ENCODE data around the gene C18orf63. TPM values are rescaled to one million over a fixed set of nuclear protein-coding genes. Genes with fewer than 3 reads are reported as not detected.
A peak's percentile ranks its signal among the peaks of the same experiment; 100 is the strongest.
"Not testable (repeated sequence)": the region's sequence is repeated elsewhere in the genome, so short reads cannot be mapped to it uniquely, and the experiment has no call there.

C18orf63 gene
- total RNA-seq, 1 experiment from 2014 or later, result not detected

GRCh38 chr18:74291771-74292540 is 23.7 kb upstream of the C18orf63 start, which contains the start of gene CYB5A:
TSS of gene CYB5A (minus strand) at chr18:74291963. CDS start at chr18:74291875, 88 bp downstream.
- H3K9me3 Mint-ChIP-seq (ENCODE audit: unreplicated experiment), result no peaks in the 10 kb centered on the region

GRCh38 chr18:74292541-74292858 is 23.1 kb upstream of the C18orf63 start:
- CTCF ChIA-PET, result interaction anchor here (0.8 kb wide), 1 partner anchor 27 kb away, joined by 3 read pairs; no protein-coding TSS in a partner anchor
- TF ChIP-seq CTCF (IDR thresholded peaks at IDR 0.05; ENCODE audit: unreplicated experiment), result no peak
- Mint-ChIP-seq H3K4me1 (ENCODE audit: insufficient read depth, unreplicated experiment) (peaks cover 4% of the 10 kb centered on the region), H3K36me3 (ENCODE audit: insufficient read depth, unreplicated experiment) (no peaks in the 10 kb centered on the region), H3K27ac (ENCODE audit: low read depth, unreplicated experiment) (no peak overlapping the region), H3K4me3 (ENCODE audit: unreplicated experiment) (peak overlapping the region; percentile 96), H3K27me3 (ENCODE audit: insufficient read depth, unreplicated experiment) (no peaks in the 10 kb centered on the region), H3K9me3 (ENCODE audit: unreplicated experiment) (no peaks in the 10 kb centered on the region)
- no peak for DNase-seq (ENCODE audit: unreplicated experiment)
- POLR2A ChIA-PET, result interaction anchor here (0.8 kb wide), 1 partner anchor 21 kb away, joined by 3 read pairs; no protein-coding TSS in a partner anchor
- BruUV-seq (replicated peaks), result no TSS peak
- intact Hi-C loops (cut with micrococcal nuclease), result loop anchor here (1.0 to 5.0 kb wide), 2 partner anchors 96 to 205 kb away; partner anchors contain the start of gene CNDP2

More at GRCh38 chr18:74291771-74292540, 23.7 kb upstream of the C18orf63 start, which contains the start of gene CYB5A:
- intact Hi-C loops (cut with micrococcal nuclease), result loop anchor here (1.0 to 5.0 kb wide), 2 partner anchors 96 to 205 kb away; partner anchors contain the start of gene CNDP2
- H3K4me1 Mint-ChIP-seq (ENCODE audit: insufficient read depth, unreplicated experiment), result peaks cover 4% of the 10 kb centered on the region
- no peaks in the 10 kb centered on the region for H3K36me3 Mint-ChIP-seq (ENCODE audit: insufficient read depth, unreplicated experiment)
- POLR2A ChIA-PET, result interaction anchor here (0.6 to 0.8 kb wide), 4 partner anchors 11 to 784 kb away, joined by 3 to 4 read pairs (median 3); no protein-coding TSS in a partner anchor
- no peaks in the 10 kb centered on the region for H3K27me3 Mint-ChIP-seq (ENCODE audit: insufficient read depth, unreplicated experiment)
- peak within 1 kb of the TSS; percentile 96 for H3K4me3 Mint-ChIP-seq (ENCODE audit: unreplicated experiment)
- DNase-seq (ENCODE audit: unreplicated experiment), result peak; percentile 95
- peak within 1 kb of the TSS; percentile 65 for H3K27ac Mint-ChIP-seq (ENCODE audit: low read depth, unreplicated experiment)
- peak; percentile 28 for TF ChIP-seq CTCF (IDR thresholded peaks at IDR 0.05; ENCODE audit: unreplicated experiment)
- no TSS peak for BruUV-seq (replicated peaks)
- CTCF ChIA-PET, result interaction anchor here (0.8 kb wide), 1 partner anchor 28 kb away, joined by 3 read pairs; no protein-coding TSS in a partner anchor

- not testable (repeated sequence) for H3K4me3 Mint-ChIP-seq (ENCODE audit: unreplicated experiment); H3K27ac Mint-ChIP-seq (ENCODE audit: low read depth, unreplicated experiment); BruUV-seq (replicated peaks); H3K36me3 Mint-ChIP-seq (ENCODE audit: insufficient read depth, unreplicated experiment); H3K4me1 Mint-ChIP-seq (ENCODE audit: insufficient read depth, unreplicated experiment); H3K27me3 Mint-ChIP-seq (ENCODE audit: insufficient read depth, unreplicated experiment); DNase-seq (ENCODE audit: unreplicated experiment); H3K9me3 Mint-ChIP-seq (ENCODE audit: unreplicated experiment)
- intact Hi-C loops (cut with micrococcal nuclease), result loop anchor here (1.0 to 5.0 kb wide), 2 partner anchors 97 to 204 kb away; partner anchors contain the start of gene CNDP2
- ChIA-PET POLR2A (interaction anchor here (0.8 kb wide), 1 partner anchor 21 kb away, joined by 3 read pairs; no protein-coding TSS in a partner anchor), CTCF (interaction anchor here (0.8 kb wide), 1 partner anchor 27 kb away, joined by 3 read pairs; no protein-coding TSS in a partner anchor)
These were observed 22.7 kb upstream of the C18orf63 start for GRCh38 chr18:74292982-74293381.

- Mint-ChIP-seq H3K9me3 (ENCODE audit: unreplicated experiment) (no peaks in the 10 kb centered on the region), H3K4me3 (ENCODE audit: unreplicated experiment) (no peak overlapping the region), H3K27ac (ENCODE audit: low read depth, unreplicated experiment) (no peak overlapping the region), H3K36me3 (ENCODE audit: insufficient read depth, unreplicated experiment) (no peaks in the 10 kb centered on the region), H3K4me1 (ENCODE audit: insufficient read depth, unreplicated experiment) (peaks cover 4% of the 10 kb centered on the region), H3K27me3 (ENCODE audit: insufficient read depth, unreplicated experiment) (no peaks in the 10 kb centered on the region)
- POLR2A ChIA-PET, result no interaction called here
- DNase-seq (ENCODE audit: unreplicated experiment), result no peak
- CTCF ChIA-PET, result no interaction called here
- intact Hi-C loops (cut with micrococcal nuclease), result loop anchor here (5.0 kb wide), 1 partner anchor 203 kb away; the partner anchor contains the start of gene CNDP2
- TF ChIP-seq CTCF (IDR thresholded peaks at IDR 0.05; ENCODE audit: unreplicated experiment), result no peak
- no TSS peak for BruUV-seq (replicated peaks)
These were observed 21.1 kb upstream of the C18orf63 start for GRCh38 chr18:74294526-74294925.
